ENCODE measurements around the gene DPH7. TPM values are rescaled to one million over a fixed set of nuclear protein-coding genes. Genes with fewer than 3 reads are reported as not detected.
A peak's percentile ranks its signal among the peaks of the same experiment; 100 is the strongest.

DPH7 gene
- total and polyA plus RNA-seq, 2 of the 8 experiments (the other 6 are each of a cell fraction or from before 2014, with no cell fraction given), result 44.6 to 45.5 TPM

DNA sequence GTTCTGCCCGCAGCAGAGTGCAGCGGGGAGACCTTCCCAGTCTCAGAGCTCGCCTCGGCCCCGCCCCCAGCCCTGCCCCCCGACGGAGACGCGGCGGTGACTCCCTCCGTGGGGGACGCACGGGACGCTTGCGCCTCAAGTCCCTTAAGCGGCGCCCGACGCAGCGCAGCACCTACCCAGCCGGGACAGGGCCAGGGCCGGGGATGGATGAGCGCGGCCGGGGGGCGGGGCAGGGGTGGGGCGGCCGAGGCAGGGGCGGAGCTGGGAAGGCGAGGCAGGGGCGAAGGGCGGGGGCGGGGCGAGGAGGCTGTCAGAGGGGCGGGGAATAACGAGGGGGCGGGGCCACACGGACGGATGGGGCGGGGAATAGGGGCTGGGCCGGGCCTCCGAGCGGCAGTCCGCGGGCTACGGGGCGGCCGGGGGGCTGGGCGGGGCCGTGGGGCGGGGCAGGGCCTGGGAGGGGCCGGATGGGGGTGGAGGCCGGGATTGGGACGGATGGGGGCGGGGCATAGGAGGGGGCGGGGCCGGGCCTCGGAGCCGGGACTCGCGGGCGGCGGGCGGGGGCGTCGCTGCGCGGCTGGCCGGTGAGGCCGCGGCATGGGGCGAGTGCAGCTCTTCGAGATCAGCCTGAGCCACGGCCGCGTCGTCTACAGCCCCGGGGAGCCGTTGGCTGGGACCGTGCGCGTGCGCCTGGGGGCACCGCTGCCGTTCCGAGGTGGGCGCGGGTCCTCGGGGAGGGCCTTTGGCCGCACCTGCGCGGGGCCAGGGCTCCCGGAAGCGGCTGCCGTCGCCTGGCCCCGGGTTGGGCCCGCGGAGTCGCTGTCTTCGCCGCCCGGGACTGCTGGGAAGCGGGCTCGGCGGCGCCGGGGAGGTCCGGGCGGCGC is 26.6 kb upstream of the DPH7 start, which contains the start of gene ARRDC1 (continued):
- no peak for TF ChIP-seq RNF2 (IDR thresholded peaks at IDR 0.05; ENCODE audit: borderline replicate concordance, low read depth, low read length, missing control alignments, poor library complexity, severe bottlenecking)
- TF ChIP-seq CREB1 (IDR thresholded peaks at IDR 0.05), result peak; percentile 57; the same call in 1 of the 2 replicates
- TF ChIP-seq, protein P1, sequence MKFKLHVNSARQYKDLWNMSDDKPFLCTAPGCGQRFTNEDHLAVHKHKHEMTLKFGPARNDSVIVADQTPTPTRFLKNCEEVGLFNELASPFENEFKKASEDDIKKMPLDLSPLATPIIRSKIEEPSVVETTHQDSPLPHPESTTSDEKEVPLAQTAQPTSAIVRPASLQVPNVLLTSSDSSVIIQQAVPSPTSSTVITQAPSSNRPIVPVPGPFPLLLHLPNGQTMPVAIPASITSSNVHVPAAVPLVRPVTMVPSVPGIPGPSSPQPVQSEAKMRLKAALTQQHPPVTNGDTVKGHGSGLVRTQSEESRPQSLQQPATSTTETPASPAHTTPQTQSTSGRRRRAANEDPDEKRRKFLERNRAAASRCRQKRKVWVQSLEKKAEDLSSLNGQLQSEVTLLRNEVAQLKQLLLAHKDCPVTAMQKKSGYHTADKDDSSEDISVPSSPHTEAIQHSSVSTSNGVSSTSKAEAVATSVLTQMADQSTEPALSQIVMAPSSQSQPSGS (IDR thresholded peaks at IDR 0.05; ENCODE audit: low read length), result no peak
- no peak for TF ChIP-seq TBP (IDR thresholded peaks at IDR 0.05; ENCODE audit: low read depth, low read length)
- no peak for TF ChIP-seq MAFK (IDR thresholded peaks at IDR 0.05; ENCODE audit: low read depth, low read length)
- no peak for TF ChIP-seq USF2 (IDR thresholded peaks at IDR 0.05; ENCODE audit: low read length)
- no peak for TF ChIP-seq BCL11A (IDR thresholded peaks at IDR 0.05; ENCODE audit: low read depth in 2 of 2, low read length in 2 of 2)
- no peak for TF ChIP-seq RFX5 (IDR thresholded peaks at IDR 0.05; ENCODE audit: borderline replicate concordance, low read depth, low read length)
- no peak for TF ChIP-seq RXRA (IDR thresholded peaks at IDR 0.05; ENCODE audit: insufficient read depth, low read depth, low read length)
- no peak for TF ChIP-seq HDAC2 (IDR thresholded peaks at IDR 0.05; ENCODE audit: borderline replicate concordance in 1 of 2, low read depth in 2 of 2, low read length in 2 of 2)
- no peak for TF ChIP-seq FOSL1 (IDR thresholded peaks at IDR 0.05; ENCODE audit: insufficient read depth, low read depth, low read length)
- TF ChIP-seq SIRT6 (IDR thresholded peaks at IDR 0.05; ENCODE audit: low read length), result no peak
- TF ChIP-seq, protein P2, sequence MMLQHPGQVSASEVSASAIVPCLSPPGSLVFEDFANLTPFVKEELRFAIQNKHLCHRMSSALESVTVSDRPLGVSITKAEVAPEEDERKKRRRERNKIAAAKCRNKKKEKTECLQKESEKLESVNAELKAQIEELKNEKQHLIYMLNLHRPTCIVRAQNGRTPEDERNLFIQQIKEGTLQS (IDR thresholded peaks at IDR 0.05; ENCODE audit: insufficient read depth, low read depth, low read length), result no peak
- TF ChIP-seq NRF1 (IDR thresholded peaks at IDR 0.05; ENCODE audit: low read depth, low read length), result peak; percentile 10; the same call in 1 of the 2 replicates
- TF ChIP-seq CBX8 (IDR thresholded peaks at IDR 0.05; ENCODE audit: borderline replicate concordance, low read depth, low read length), result no peak
- TF ChIP-seq KDM5A (IDR thresholded peaks at IDR 0.05; ENCODE audit: low read length), result no peak
- peak; percentile 78 for TF ChIP-seq PHF8 (conservative IDR thresholded peaks at IDR 0.05; ENCODE audit: low read depth, low read length)
- no peak for TF ChIP-seq KDM4A (IDR thresholded peaks at IDR 0.05; ENCODE audit: low read depth, low read length, severe bottlenecking)
- peak; percentile 51; the same call in 1 of the 2 replicates for TF ChIP-seq EGR1 (IDR thresholded peaks at IDR 0.05; ENCODE audit: borderline replicate concordance, low read depth, low read length)
